H1 (cell line): ENCODE results near the gene ZCCHC17. TPM values are rescaled to one million over a fixed set of nuclear protein-coding genes. Genes with fewer than 3 reads are reported as not detected.
"Not testable (repeated sequence)": the region's sequence is repeated elsewhere in the genome, so short reads cannot be mapped to it uniquely, and the experiment has no call there.

ENCODE experiments used
- CTCF ChIA-PET: fragments of 300-600 bp; sonication (Branson Sonifier 250); formaldehyde crosslinking; loops from one replicate; lab custom pipeline; 2021; ENCODE audit not compliant: partially characterized antibody; lab: Charles Lee
- POLR2A ChIA-PET: fragments of 300-600 bp; sonication (Branson Sonifier 250); formaldehyde crosslinking; loops from one replicate; lab custom pipeline; 2021; ENCODE audit warnings: inconsistent platforms; ENCODE audit not compliant: partially characterized antibody; lab: Charles Lee
- DNase-seq, 2 experiments: peaks; one replicate each; pipeline versions ENCODE4 v3.0.0 to v3.0.0-alpha.2; 2010 to 2022; ENCODE audit warnings: low spot score in 2 of 2, low read depth in 1 of 2, mixed read lengths in 1 of 2
- FAIRE-seq: peaks from 2 replicates; lab custom pipeline; 2011; peaks lifted over from hg19 to GRCh38; lab: Jason Lieb, UNC
- H2AFZ ChIP-seq: 2 replicates; pipeline ENCODE4 v1.8.1; 2012; ENCODE audit warnings: low read length, inconsistent platforms
- H2AK5ac ChIP-seq: 2 replicates; pipeline ENCODE4 v1.6.1; 2013; ENCODE audit warnings: low read depth, low read length
- H2BK120ac ChIP-seq: replicated peaks from 2 replicates; pipeline ENCODE3; 2013; ENCODE audit warnings: low read depth, low read length, inconsistent platforms
- H2BK12ac ChIP-seq: 2 replicates; pipeline ENCODE4 v1.6.1; 2013; ENCODE audit warnings: low read depth, low read length
- H2BK15ac ChIP-seq: 2 replicates; pipeline ENCODE4 v1.6.1; 2013; ENCODE audit warnings: low read length
- H2BK20ac ChIP-seq: 2 replicates; pipeline ENCODE4 v1.6.1; 2013; ENCODE audit warnings: low read length
- H2BK5ac ChIP-seq: 2 replicates; pipeline ENCODE4 v1.6.1; 2013; ENCODE audit warnings: low read depth, low read length
- H3K14ac ChIP-seq: 2 replicates; pipeline ENCODE4 v1.6.1; 2013; ENCODE audit warnings: inconsistent platforms; ENCODE audit not compliant: insufficient read length
- H3K18ac ChIP-seq: 2 replicates; pipeline ENCODE4 v1.6.1; 2013; ENCODE audit warnings: low read length; ENCODE audit errors: extremely low read depth
- H3K23ac ChIP-seq: 2 replicates; pipeline ENCODE4 v1.6.1; 2013; ENCODE audit warnings: inconsistent platforms; ENCODE audit not compliant: insufficient read length
- H3K23me2 ChIP-seq: 2 replicates; pipeline ENCODE4 v1.6.1; 2013; ENCODE audit warnings: low read depth, low read length
- H3K27ac ChIP-seq: 2 replicates; pipeline ENCODE4 v1.6.1; 2011; ENCODE audit warnings: low read depth, low read length, inconsistent platforms
- H3K27me3 ChIP-seq, 4 experiments: replicated peaks in 1 of 4; 1 replicate in 1 of 4; 2 replicates in 3 of 4; pipeline versions ENCODE4 v1.6.1 to v1.8.1; 2011 to 2013; ENCODE audit warnings: low read length in 3 of 4, mild to moderate bottlenecking in 3 of 4, inconsistent platforms in 2 of 4, mixed read lengths in 2 of 4, moderate library complexity in 1 of 4; ENCODE audit not compliant: control insufficient read depth in 3 of 4, insufficient read depth in 3 of 4; ENCODE audit errors: extremely low read depth in 1 of 4
- H3K36me3 ChIP-seq, 4 experiments: 2 replicates each; pipeline versions ENCODE4 v1.6.1 to v1.8.1; 2011 to 2013; ENCODE audit warnings: mild to moderate bottlenecking in 4 of 4, low read length in 3 of 4, moderate library complexity in 2 of 4, control low read depth in 1 of 4, inconsistent platforms in 1 of 4; ENCODE audit not compliant: insufficient read depth in 4 of 4, control insufficient read depth in 2 of 4
- H3K4ac ChIP-seq: replicated peaks from 2 replicates; pipeline ENCODE3; 2013; ENCODE audit warnings: low read length, low read depth, mixed read lengths, inconsistent platforms; ENCODE audit not compliant: insufficient read length
- H3K4me1 ChIP-seq, 4 experiments: replicated peaks in 1 of 4; 1 replicate in 1 of 4; 2 replicates in 3 of 4; pipeline versions ENCODE4 v1.6.1 to v1.8.1; 2011 to 2013; ENCODE audit warnings: low read length in 3 of 4, inconsistent platforms in 2 of 4, mixed read lengths in 1 of 4; ENCODE audit not compliant: insufficient read depth in 4 of 4, control insufficient read depth in 3 of 4
- H3K4me2 ChIP-seq, 2 experiments: 2 replicates each; pipeline versions ENCODE4 v1.6.1 to v1.8.1; 2011 to 2013; ENCODE audit warnings: low read depth in 2 of 2, low read length in 2 of 2, control low read depth in 1 of 2, inconsistent platforms in 1 of 2, mild to moderate bottlenecking in 1 of 2; ENCODE audit not compliant: insufficient read depth in 1 of 2
- H3K4me3 ChIP-seq, 4 experiments: fragments of 200-600, 300-600 bp in 1 of 4; sonication (generic), shearing (Covaris generic), sonication (Bioruptor Twin) in 1 of 4; 2 replicates each; pipeline versions ENCODE4 v1.5.1 to v1.8.1; 2011 to 2016; ENCODE audit warnings: low read length in 4 of 4, low read depth in 3 of 4, control low read depth in 2 of 4, inconsistent platforms in 2 of 4, mild to moderate bottlenecking in 2 of 4, mixed read lengths in 1 of 4, moderate library complexity in 1 of 4; ENCODE audit not compliant: insufficient read depth in 2 of 4; ENCODE audit errors: extremely low read depth in 1 of 4
- H3K56ac ChIP-seq: replicated peaks from 2 replicates; pipeline ENCODE3; 2013; ENCODE audit warnings: low read depth, mild to moderate bottlenecking, mixed read lengths, low read length, inconsistent platforms; ENCODE audit not compliant: insufficient read length
- H3K79me1 ChIP-seq: 2 replicates; pipeline ENCODE4 v1.6.1; 2013; ENCODE audit warnings: low read depth, low read length, control low read depth
- H3K79me2 ChIP-seq, 2 experiments: 2 replicates each; pipeline versions ENCODE4 v1.6.1 to v1.8.1; 2012 to 2013; ENCODE audit warnings: low read length in 2 of 2, mild to moderate bottlenecking in 2 of 2, inconsistent platforms in 1 of 2; ENCODE audit not compliant: insufficient read depth in 2 of 2, control insufficient read depth in 1 of 2
- H3K9ac ChIP-seq, 4 experiments: replicated peaks in 1 of 4; 1 replicate in 1 of 4; 2 replicates in 3 of 4; pipeline versions ENCODE4 v1.6.1 to v1.8.1; 2011 to 2013; ENCODE audit warnings: low read depth in 3 of 4, low read length in 3 of 4, control low read depth in 2 of 4, mild to moderate bottlenecking in 2 of 4, moderate library complexity in 2 of 4, inconsistent platforms in 1 of 4; ENCODE audit errors: extremely low read depth in 1 of 4
- H3K9me3 ChIP-seq, 2 experiments: 2 replicates each; pipeline versions ENCODE4 v1.6.1 to v1.8.1; 2012 to 2013; ENCODE audit warnings: mild to moderate bottlenecking in 2 of 2, moderate library complexity in 2 of 2, control low read depth in 1 of 2, inconsistent platforms in 1 of 2, low read depth in 1 of 2, low read length in 1 of 2, mixed read lengths in 1 of 2; ENCODE audit not compliant: insufficient read depth in 2 of 2
- H4K20me1 ChIP-seq, 2 experiments: replicated peaks in 1 of 2; 2 replicates each; pipeline versions ENCODE3 to v1.8.1; 2011 to 2013; ENCODE audit warnings: inconsistent platforms in 2 of 2, low read length in 2 of 2, mild to moderate bottlenecking in 1 of 2; ENCODE audit not compliant: insufficient read depth in 2 of 2, control insufficient read depth in 1 of 2
- H4K5ac ChIP-seq: 2 replicates; pipeline ENCODE4 v1.6.1; 2013; ENCODE audit warnings: low read length, low read depth, mixed read lengths, inconsistent platforms; ENCODE audit not compliant: insufficient read length
- H4K8ac ChIP-seq: 2 replicates; pipeline ENCODE4 v1.8.0; 2013; ENCODE audit warnings: mild to moderate bottlenecking, moderate library complexity, low read length, inconsistent platforms; ENCODE audit not compliant: insufficient read depth; ENCODE audit errors: extremely low read depth
- H4K91ac ChIP-seq: replicated peaks from 2 replicates; pipeline ENCODE3; 2013; ENCODE audit warnings: low read length, mixed read lengths, inconsistent platforms; ENCODE audit not compliant: insufficient read length
- ATF3 ChIP-seq: IDR thresholded peaks from 2 replicates; pipeline ENCODE4 v1.6.1; 2011; ENCODE audit warnings: low read depth, mild to moderate bottlenecking, low read length; ENCODE audit not compliant: insufficient read depth
- EZH2 ChIP-seq: fragments of 200-600 bp; sonication (generic); IDR thresholded peaks from 2 replicates; pipeline ENCODE4 v1.7.1; 2012; ENCODE audit warnings: low read depth, mild to moderate bottlenecking, moderate library complexity, low read length, inconsistent platforms; ENCODE audit not compliant: severe bottlenecking
- HDAC2 ChIP-seq, 2 experiments: fragments of 300-600 bp in 1 of 2; sonication (generic) in 1 of 2; IDR thresholded peaks; 2 replicates each; pipeline ENCODE4 v1.6.1; 2011 to 2012; ENCODE audit warnings: low read depth in 2 of 2, low read length in 2 of 2, mild to moderate bottlenecking in 2 of 2, moderate library complexity in 2 of 2, borderline replicate concordance in 1 of 2, inconsistent platforms in 1 of 2
- MAX ChIP-seq: IDR thresholded peaks from 2 replicates; pipeline ENCODE4 v1.6.1; 2012; ENCODE audit warnings: inconsistent platforms
- WGBS, 2 experiments: shearing (Covaris generic) in 1 of 2; methylation state at CpG; one replicate each; pipeline versions ENCODE4 v1.1.6 to v1.1.7; 2013 to 2015; ENCODE audit warnings: low lambda C conversion rate in 2 of 2, mixed read lengths in 2 of 2, inconsistent platforms in 1 of 2, low coverage in 1 of 2, missing lambda C conversion rate in 1 of 2; ENCODE audit not compliant: insufficient replicate concordance in 2 of 2, insufficient coverage in 1 of 2, insufficient read length in 1 of 2; ENCODE audit errors: extremely low coverage in 1 of 2, missing lambda C conversion rate in 1 of 2; 5-methylcytosine and 5-hydroxymethylcytosine counted together
- polyA plus RNA-seq, 7 experiments: library from polyadenylated mRNA; depleted of rRNA in 3 of 7; stranded (reverse) in 5 of 7; unstranded in 2 of 7; fragments of >200 nt in 5 of 7; fragments of 200-250 nt in 2 of 7; gene quantifications; 1 replicate in 5 of 7; 2 replicates in 1 of 7; 4 replicates in 1 of 7; pipeline versions ENCODE4 v1.2.1 to v1.2.3, GENCODE V29; 2011 to 2013; ENCODE audit warnings: missing spikeins in 2 of 7, mixed read lengths in 2 of 7
- total RNA-seq: library from RNA; stranded (reverse); fragmentation: NEBNext Ultra II Directional; extraction: Animal tissue kit (Norgen Biotek cat#: 25700); gene quantifications from 2 replicates; pipeline ENCODE4 v1.2.1, GENCODE V29; 2021

The ZCCHC17 gene
- total and polyA plus RNA-seq, 2 of the 8 experiments (the other 6 are each of a cell fraction or from before 2014, with no cell fraction given): 51.6 to 59.3 TPM

- TF ChIP-seq ATF3 (no peak), MAX (no peak), HDAC2 (IDR thresholded peaks at IDR 0.05; ENCODE audit: borderline replicate concordance in 1 of 2, low read depth in 2 of 2, low read length in 2 of 2) (no peak), EZH2 (no peak)
These were observed 34.9 kb upstream of the ZCCHC17 start (continued) for GRCh38 chr1:31261916-31262315.

GRCh38 chr1:31262393-31262792, 34.4 kb upstream of the ZCCHC17 start:
- ChIA-PET CTCF (interaction anchor here (1.1 to 9.4 kb wide), 5 partner anchors 16 to 79 kb away, joined by 3 to 113 read pairs (median 3); no protein-coding TSS in a partner anchor), POLR2A (interaction anchor here (0.7 to 1.4 kb wide), 4 partner anchors 8 to 455 kb away, joined by 3 to 5 read pairs (median 4); no protein-coding TSS in a partner anchor)
- H2BK5ac ChIP-seq, H3K27ac ChIP-seq, H4K91ac ChIP-seq, H3K27me3 ChIP-seq, H3K4me1 ChIP-seq, H2BK12ac ChIP-seq, DNase-seq, H3K4ac ChIP-seq, H3K79me2 ChIP-seq, FAIRE-seq, H2BK15ac ChIP-seq, H3K56ac ChIP-seq, H3K79me1 ChIP-seq, H2BK120ac ChIP-seq, H3K14ac ChIP-seq, H4K5ac ChIP-seq, H2BK20ac ChIP-seq, H4K8ac ChIP-seq, H2AFZ ChIP-seq, H3K9ac ChIP-seq, H3K4me3 ChIP-seq, H3K23ac ChIP-seq, H3K23me2 ChIP-seq, H4K20me1 ChIP-seq, H3K4me2 ChIP-seq, H2AK5ac ChIP-seq, H3K9me3 ChIP-seq, H3K18ac ChIP-seq: not testable (repeated sequence)
- WGBS, 2 experiments: 97% methylated on average over 5 of the region's 5 CpGs; no CpG with 5 or more reads in 1 of the 2 experiments
- peaks cover 27 to 90% (median 60%) of the 10 kb centered on the region in 4 experiments for H3K36me3 ChIP-seq
